GM19452 (cell line): ENCODE measurements around the gene MAPK11.

ENCODE experiments used
- ATAC-seq: cut with Tn5 transposase; IDR thresholded peaks from one replicate; pipeline ENCODE4 v1.9.1; 2021; ENCODE audit not compliant: unreplicated experiment

The MAPK11 gene

DNA sequence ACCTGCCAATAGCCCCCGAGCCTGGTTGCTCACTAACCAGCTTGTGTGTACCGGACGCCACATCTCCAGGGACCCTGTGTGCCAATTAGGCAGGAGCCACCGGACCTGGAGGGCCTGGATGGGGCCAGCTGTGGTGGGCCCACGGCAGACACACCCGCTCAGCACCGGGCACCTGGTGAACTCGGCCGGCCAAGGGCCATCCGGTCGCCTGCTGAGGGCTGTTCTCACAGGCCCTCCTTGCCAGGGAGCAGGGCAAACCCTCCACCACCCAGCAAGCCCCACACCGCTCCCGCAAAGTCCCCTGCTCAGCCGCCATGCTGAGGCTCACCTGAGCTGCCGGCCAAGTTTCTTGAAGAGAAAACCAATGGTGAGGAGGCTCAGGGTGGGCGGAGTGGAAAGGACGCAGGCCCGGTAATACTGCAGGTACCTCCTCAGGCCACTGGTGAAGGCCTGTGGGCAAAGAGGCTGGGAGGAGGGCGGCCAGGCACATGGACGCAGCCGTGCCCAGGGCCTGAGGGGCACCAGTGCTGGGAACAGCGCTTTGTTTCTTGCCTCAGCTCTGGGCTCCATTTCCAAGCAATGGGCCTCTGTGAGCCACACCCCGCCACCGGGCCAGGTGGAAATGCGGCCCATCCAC, 42.5 kb downstream of the MAPK11 start:
- ATAC-seq: no peak

DNA sequence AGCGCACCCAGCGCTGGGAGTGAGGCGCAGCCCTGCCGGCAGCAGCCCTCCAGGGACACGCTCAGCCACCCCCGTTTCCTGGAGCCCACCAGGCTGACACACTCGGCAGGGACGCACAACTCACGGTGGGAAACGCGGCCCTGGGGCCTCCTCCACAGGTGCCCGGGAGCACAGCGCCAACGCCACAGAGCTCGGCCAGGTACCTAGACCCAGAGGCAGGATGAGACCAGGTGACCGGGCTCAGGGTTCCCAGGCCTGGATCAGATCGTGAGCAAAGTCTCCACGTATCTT, 43.4 kb downstream of the MAPK11 start:
- ATAC-seq: no peak

DNA sequence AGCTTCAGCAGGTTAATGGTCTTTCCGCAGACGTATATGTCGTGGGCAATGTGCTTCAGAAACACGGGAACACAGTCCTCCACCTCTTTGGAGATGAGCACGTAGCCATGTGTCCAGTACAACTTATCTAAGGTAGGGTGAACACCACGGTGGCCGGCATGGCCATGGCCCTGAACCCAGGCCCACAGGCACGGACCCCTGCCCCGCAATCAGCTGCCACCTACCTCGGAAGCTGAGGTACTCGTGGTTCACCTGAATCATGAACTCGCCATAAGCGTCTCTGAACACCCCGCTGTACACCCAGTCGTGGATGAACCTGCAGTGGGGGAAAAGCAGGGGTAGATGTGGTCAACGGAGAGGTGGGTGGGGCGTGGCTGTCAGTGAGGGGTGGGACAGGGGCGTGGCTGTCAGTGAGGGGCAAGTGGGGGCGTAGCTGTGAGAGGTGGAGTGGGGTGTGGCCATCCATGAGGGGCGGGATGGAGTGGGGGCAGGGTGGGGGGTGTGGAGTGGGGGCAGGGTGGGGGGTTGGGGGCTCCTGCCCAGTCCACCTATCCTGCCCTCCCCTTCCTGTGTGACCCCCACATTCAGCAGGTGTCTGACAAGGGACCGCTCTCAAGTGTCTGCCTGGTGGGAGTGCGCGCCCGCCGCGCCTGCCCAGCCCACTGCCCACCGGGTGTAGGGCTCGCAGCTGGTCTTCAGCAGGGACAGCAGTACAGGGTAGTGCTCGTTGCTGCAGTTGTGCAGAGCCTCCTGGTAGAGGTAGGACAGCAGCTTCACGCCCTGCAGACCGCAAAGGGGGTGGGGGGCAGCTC, 43.9 kb downstream of the MAPK11 start:
- no peak for ATAC-seq

DNA sequence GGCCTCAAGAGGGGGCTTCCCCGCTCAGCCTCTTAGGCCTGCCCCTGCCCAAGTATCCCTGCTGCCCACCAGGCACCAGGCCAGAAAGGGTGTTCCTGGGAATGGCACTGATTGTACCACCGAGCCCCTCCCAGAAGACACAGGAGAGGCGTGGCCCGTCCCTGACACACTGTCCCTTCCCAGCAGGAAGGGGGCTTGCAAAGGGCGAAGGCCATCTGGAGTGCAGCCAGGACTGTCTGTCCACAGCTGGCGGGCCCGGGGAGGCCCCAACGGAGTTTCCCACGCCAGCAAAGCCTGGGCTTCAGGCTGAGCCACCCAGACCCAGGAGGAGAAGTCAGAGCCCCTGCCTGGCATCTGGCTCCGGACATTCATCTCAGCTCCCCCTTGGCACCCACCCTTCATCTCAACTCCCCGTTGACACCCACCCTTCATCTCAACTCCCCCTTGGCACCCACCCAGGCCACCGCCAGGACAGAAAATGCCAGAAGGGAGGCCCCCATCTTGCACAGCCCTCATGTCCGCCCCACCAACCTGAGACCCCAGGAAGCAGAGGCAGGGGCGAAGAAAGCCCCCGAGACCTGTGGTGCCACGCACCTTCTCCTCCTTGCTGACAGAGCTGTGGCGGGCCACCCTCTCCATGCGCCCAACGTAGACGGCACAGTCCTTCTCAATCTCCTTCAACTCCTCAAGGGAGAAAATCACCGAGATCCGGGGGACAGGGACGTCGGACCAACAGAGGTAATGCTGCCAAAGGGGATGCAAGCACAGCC, 44.8 kb downstream of the MAPK11 start:
- ATAC-seq: no peak

DNA sequence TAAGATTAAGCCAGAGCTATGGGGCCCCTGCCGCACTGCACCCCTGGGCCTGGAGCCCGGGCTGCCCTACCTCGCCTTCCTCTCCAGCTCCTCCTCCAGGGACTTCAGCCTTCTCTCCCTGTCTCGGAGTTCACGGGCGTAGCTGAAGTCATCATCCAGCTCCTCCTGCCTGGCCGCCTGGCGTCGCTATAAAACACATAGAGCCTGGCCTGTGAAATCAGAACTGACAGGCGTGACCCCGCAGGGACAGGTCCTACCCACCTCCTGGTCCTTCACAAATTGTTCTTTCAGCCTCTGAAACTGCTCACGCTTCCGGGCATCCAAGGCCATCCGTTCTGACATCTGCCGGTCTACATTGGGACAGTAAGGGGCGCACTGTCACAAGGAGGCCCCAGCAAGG, 46.1 kb downstream of the MAPK11 start:
- no peak for ATAC-seq

DNA sequence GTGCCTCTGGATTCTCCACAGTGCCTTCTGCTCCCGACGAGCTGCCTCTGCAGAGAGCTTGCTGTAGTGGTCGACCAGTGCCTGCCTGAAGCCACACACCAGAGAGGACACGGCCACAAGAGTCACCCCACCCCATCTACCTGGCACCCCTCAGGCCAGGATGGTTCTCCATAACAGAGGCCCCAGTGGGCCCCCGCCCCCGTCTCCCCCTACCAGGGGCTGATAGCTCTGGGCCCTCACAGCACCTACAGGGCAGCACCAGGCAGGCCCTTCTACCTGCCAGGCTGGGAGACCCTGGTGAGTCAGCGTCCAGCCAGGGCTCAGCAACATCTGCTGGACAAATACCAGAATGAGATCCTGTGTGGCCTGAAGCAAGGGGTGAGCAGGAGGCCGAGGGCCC, 47.7 kb downstream of the MAPK11 start:
- no peak for ATAC-seq

DNA sequence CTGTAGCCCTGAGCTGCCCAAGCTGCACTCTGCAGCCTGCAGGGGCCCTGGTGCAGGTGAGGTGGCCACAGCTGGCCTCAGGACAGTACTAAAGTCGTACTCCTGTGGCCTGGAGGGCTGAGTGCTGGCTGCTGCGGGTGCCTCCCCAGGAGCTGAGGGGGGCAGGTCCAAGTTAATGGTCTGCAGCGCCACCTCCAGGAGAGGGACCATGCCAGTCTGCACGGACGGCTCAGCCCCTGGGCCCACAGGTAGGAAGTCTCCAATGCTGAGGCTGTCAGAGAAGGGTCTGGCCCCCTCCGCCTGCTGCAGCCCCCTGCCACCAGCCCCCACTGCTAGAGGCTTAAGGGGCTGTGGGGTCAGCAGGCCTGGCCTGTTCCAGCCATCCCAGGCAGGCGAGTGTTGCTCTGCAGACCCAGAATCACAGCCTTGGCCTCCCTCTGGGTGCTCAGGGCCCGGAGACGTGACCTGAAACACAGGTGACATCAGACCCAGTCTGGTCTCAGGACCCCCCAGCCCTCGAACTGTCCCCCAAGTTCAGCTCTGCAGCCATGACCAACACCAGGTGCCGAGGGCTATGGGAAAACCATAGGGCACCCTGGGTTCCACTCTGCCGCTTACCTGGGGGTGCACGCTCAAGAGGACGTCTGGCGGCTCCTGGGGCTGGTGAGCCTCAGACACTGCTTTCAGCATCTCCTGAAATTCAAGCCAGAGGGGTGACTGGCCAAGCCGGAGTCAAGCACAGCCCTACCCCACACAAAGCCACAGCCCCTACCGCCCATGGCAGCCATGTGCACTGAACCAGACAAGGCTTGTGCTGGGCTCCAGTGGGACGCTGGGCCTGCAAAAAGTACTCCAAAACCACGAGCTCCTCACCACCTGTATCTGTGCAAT, 48.5 kb downstream of the MAPK11 start:
- no peak for ATAC-seq

DNA sequence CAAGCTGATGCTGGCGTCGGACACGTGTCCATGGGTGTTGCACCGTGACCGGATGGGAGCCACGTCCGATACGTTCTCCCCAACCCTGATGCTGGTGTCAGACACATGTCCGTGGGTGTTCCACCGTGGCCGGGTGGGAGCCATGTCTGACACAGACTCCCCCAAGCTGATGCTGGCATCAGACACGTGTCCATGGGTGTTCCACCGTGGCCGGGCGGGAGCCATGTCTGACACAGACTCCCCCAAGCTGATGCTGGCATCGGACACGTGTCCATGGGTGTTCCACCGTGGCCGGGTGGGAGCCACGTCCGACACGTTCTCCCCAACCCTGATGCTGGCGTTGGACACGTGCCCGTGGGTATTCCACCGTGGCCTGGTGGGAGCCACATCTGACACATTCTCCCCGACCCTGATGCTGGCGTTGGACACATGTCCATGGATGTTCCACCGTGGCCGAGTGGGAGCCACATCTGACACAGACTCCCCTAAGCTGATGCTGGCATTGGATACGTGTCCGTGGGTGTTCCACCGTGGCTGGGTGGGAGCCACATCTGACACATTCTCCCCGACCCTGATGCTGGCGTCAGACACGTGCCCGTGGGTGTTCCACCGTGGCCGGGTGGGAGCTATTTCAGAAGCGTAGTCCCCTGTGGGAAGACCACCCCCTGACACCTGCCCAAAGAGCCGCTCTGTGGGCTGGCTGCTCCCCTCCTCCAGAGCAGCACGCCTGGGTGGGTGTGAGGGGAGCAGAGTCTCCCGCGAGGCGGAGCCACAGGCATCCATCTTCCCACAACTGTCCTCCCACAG, 49.4 kb downstream of the MAPK11 start:
- no peak for ATAC-seq

DNA sequence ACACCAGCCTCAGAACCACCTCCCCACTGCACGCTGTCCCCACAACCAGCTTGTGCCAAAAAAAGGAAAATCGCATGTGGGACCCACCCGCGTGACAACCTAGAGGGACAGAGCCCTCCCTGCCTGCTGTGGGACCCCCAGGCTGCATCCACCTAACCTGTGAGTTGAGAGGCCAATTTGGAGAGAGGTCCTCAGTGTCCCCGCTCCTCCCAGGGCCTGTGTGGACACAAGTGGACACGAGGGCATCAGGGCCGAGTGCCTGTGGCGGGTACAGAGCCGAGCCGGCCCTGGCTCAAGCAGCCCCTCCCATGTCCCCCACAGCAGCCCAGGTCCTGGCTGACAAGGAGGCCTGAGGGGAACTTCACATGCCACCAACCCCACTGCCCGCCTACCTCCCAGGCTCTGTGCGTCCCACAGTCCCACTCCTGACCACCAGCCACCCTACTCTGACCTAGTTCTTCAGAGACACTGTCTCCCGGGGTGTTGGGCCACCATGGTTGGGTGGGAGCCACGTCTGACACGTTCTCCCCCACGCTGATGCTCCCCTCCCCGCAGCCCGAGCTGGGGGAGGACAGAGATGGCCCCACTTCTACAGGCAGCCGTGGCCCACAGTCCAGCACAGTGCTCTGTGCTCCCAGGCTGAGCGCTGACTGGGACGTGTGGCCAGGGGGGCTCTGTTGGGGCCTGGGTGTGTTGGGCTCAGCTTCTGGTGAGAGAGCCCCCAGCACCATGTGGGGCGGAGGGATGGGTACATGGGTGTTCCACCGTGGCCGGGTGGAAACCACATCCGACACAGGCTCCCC, 50.2 kb downstream of the MAPK11 start:
- no peak for ATAC-seq

DNA sequence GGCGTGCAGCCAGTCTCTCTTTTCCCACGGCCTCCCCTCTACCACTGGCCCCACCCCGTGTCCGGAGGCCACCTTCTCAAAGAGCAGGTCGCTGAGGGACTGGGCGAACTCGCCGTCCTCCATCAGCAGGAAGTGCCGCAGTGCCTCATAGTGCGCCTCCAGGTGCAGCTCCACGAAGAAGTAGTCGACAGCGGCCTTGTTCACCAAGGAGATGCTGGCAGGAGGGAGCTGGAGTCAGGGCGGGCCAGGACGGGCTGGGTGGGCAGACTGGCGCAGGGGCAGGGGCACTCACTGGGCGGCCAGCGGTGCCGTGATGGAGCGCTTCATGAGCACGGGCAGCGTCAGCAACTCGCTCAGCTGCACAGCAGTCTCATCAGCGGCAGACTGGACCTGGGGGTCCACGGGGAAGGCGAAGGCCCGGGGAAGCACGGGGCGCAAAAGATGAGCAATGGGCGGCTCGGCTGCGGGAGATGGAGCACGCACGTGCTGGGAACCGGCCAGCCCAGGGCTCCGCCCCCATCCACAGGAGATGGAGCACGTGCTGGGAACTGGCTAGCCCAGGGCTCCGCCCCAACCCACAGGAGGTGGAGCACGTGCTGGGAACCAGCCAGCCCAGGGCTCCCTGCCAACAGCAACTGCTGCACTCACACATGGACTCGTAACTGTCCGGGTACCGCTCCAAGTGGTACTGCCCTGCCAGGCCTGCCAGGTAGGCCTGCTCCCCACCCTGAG, 51.0 kb downstream of the MAPK11 start:
- ATAC-seq: no peak

DNA sequence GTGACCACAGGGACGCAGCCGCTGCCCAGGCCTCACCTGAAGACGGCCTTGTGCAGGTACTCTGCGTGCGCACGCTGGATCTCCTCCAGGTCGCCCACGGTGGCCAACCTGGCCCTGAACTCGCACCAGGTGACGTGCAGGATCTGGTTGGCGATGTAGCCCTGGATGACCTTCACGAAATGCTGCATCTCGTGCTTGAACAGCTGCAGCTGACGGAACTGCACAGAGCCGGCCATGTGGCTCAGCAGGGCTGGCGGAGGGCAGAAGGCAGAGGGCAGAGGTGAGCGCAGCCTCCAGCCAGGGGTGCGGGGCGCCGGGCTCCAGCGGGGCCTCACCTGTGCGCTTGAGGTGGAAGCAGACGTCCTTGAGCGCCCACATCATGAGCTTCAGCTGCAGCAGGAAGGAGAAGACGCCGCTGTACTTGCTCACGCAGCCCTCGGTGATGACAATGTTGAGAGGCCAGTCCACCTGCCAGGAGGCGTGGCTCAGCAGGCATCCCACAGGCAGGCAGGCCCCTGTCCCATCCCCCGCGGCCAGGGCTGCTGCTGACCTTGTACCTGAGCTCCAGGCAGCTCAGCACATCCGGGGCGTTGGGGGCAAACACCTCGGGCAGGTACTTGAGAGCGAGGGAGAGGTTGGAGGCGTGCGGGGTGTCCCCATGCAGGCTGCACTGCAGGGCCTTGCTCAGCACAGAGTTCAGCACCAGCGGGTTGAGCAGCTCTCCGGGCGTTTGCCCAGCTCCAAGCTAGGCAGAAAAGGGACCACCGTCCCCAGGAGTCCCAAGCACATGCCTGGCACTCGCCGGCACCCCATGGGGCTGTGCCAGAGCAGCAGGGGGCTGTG, 51.8 kb downstream of the MAPK11 start:
- no peak for ATAC-seq

DNA sequence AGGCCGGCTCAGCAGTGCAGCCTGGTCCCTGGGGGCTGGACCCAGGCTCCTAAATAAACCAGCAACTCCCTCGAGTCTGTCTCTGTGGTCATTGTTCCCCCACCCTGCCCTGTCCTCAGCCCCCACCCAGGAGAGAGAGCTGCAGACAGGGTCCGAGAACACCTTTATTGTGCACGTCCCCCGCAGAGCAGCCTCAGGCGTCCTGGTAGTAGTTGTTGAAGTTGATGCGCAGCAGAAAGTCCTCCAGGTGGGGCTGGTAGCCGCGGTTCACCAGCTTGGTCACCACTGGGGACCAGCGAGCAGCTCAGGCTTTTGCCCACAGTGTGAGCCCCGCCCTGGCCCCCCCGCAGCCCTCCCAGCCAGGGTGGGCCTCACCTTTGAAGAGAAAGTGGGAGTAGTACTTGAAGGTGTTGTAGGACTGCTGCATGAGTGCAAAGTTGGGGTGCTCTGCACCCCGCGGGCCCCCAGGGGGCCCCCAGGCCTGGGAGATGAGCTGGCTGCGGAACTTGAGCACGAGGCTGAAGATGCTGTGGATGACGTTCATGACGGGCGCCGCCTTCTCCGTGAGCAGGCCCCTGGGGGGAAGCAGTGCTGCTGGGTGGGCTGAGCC, 52.5 kb downstream of the MAPK11 start:
- ATAC-seq: no peak

DNA sequence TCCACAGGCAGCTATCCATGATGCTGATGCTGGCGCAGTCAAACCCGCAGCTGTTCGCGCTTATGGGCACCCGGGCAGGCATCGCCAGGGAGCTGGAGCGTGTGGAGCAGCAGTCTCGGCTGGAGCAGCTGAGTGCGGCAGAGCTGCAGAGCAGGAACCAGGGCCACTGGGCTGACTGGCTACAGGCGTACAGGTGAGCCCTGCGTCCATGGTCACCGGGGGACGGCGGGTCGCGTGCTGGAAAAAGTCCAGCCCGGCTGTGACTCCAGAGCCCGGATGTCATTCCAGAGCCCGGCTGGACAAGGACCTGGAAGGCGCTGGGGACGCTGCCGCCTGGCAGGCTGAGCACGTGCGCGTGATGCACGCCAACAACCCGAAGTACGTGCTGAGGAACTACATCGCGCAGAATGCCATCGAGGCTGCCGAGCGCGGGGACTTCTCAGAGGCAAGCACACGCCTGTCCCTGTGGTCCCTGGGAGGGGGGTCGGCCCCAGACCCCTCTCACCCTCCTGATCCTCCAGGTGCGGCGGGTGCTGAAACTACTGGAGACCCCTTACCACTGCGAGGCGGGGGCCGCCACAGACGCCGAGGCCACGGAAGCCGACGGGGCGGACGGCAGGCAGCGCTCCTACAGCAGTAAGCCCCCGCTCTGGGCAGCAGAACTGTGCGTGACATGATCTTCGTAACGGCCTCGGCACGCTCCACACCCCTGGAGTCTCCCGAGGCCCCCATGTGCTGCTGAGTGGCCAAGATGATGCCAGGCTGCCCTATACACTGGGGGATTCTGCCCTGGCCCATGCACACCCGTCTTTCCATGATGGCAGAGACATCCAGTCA, 53.3 kb downstream of the MAPK11 start:
- no peak for ATAC-seq

DNA sequence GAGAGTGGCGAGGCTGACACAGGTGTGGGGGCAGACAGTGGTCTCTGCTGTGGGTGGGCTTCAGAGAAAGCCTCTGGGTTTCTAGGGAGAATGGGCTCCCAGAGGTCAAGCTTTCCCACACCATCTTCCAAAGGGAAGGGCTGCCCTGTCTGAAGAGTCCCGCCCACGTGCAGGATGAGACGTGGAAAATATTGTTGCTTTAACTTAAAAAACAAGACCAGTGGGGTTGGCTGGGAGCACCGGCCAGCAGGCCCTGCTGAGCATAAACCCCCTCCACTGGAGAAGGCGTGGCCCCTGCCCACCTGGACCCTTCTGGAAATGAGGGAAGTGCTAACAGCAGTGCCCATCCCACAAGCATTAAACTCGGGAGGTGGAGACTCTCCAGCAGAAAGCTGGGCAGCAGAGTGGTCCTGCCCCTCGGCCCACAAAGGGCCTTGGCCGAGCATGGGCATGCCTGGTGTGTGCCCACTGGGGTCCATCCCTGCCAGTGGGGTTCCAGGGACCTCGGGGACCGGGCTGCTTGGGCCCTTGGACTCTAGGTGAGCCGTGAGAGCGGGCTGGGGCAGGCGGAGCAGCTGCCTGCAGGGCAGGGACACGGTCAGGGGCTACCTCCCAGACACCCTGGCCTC, 54.0 kb downstream of the MAPK11 start:
- ATAC-seq: no peak

DNA sequence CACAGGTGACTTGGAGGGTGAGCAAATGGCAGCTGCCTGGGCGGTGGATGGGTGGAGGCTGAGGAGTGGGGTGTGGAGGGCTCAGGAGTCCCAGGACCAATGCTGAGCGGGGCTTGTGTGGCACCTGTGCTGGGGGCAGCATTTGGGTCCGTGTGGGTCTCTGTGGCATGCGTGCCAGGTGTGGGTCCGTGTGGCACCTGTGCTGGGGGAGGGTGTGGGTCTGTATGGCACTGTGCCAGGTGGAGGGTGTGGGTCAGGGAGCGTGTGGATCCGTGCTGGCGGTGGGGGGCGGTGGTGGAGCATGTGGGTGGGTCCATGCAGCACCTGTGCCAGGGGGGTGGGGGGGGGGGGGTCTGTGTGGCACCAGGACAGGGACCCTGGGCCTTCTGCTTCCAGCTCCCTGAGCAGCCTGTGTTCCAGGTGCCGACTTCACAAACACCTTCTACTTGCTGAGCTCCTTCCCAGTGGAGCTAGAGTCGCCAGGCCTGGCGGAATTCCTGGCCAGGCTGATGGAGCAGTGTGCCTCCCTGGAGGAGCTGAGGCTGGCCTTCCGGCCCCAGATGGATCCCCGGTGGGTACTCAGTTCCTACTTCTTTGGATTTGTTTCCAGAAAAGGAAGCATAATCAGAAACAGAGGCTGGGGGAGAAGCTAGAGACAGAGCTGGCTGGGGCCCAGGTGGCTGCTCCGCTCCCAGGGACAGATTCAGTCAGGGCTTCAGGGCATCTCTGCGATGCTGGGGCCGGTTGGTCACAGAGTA, 54.7 kb downstream of the MAPK11 start:
- no peak for ATAC-seq
